Upper lobe of left lung (tissue), 6 donors: ENCODE results near the gene PSMC1. TPM values are rescaled to one million over a fixed set of nuclear protein-coding genes. Genes with fewer than 3 reads are reported as not detected.

ENCODE experiments used
- ATAC-seq, 2 donors: fragments of 200-7000 bp; cut with Tn5 transposase; one replicate each; pipeline ENCODE4 v1.9.1; 2022; ENCODE audit warnings: mild to moderate bottlenecking in 2 of 2, moderate library complexity in 2 of 2; ENCODE audit not compliant: low FRiP score in 2 of 2
- DNase-seq, 2 donors: peaks; one replicate each; pipeline ENCODE4 v3.0.0-alpha.2; 2019 to 2020
- H3K27ac ChIP-seq, 4 donors: fragments of 200-600 bp; sonication (generic); one replicate each; pipeline ENCODE4 v1.5.1; 2016 to 2019
- H3K27me3 ChIP-seq, 4 donors: fragments of 200-600 bp; sonication (generic); one replicate each; pipeline ENCODE4 v1.5.1; 2017 to 2019
- H3K36me3 ChIP-seq, 4 donors: fragments of 200-600 bp; sonication (generic); one replicate each; pipeline ENCODE4 v1.5.1; 2016 to 2019
- H3K4me1 ChIP-seq, 4 donors: fragments of 200-600 bp; sonication (generic); one replicate each; pipeline ENCODE4 v1.5.1; 2018 to 2019
- H3K4me3 ChIP-seq, 4 donors: fragments of 200-600 bp; sonication (generic); one replicate each; pipeline ENCODE4 v1.5.1; 2017 to 2019; ENCODE audit warnings: mild to moderate bottlenecking in 2 of 4, moderate library complexity in 1 of 4
- H3K9me3 ChIP-seq, 4 donors: fragments of 200-600 bp; sonication (generic); one replicate each; pipeline ENCODE4 v1.5.1; 2018 to 2019
- CTCF ChIP-seq, 6 experiments: fragments of 450-650 bp in 4 of 6; fragments of 200-600 bp in 2 of 6; sonication (generic) in 2 of 6; IDR thresholded peaks; one replicate each; pipeline ENCODE4 v1.5.1; 2016 to 2019; ENCODE audit warnings: antibody characterized with exemption in 6 of 6
- EP300 ChIP-seq, 4 donors: sonication (generic); formaldehyde crosslinking; IDR thresholded peaks; one replicate each; pipeline ENCODE4 v1.5.1; 2017; ENCODE audit warnings: antibody characterized with exemption in 4 of 4, control low read depth in 2 of 4
- POLR2A ChIP-seq, 4 donors: fragments of 450-650 bp; IDR thresholded peaks; one replicate each; pipeline ENCODE4 v1.5.1; 2016 to 2017; ENCODE audit warnings: antibody characterized with exemption in 4 of 4, mild to moderate bottlenecking in 2 of 4
- POLR2AphosphoS5 ChIP-seq, 2 donors: sonication (generic); formaldehyde crosslinking; IDR thresholded peaks; one replicate each; pipeline ENCODE4 v1.5.1; 2017; ENCODE audit warnings: antibody characterized with exemption in 2 of 2
- whole genome bisulfite sequencing, 2 donors: methylation state at CpG; one replicate each; pipeline ENCODE4 v1.1.5; 2017 to 2018; 5-methylcytosine and 5-hydroxymethylcytosine counted together
- total RNA-seq, 6 donors: library from RNA; depleted of rRNA in 4 of 6; stranded (reverse); fragments of >200 nt in 4 of 6; gene quantifications; one replicate each; pipeline versions ENCODE4 v1.1.0 to v1.2.1, GENCODE V29; 2016 to 2021
- donor health status: DM: no; HTN: no; CAD: no; lungs with moderate emphysema.
- donor health status: DM: no; HTN: yes; CAD: no; lungs with severe emphysema.

Gene PSMC1
- total RNA-seq, 6 donors from 2014 or later: 29.3 to 101 (median 72.7) TPM

- ATAC-seq: no peak
- DNase-seq: no peak
- Histone ChIP-seq H3K4me3 (no peak overlapping the region), H3K9me3 (no peaks in the 10 kb centered on the region), H3K27me3 (no peaks in the 10 kb centered on the region), H3K36me3 (peaks cover 45 to 98% (median 85%) of the 10 kb centered on the region in 4 donors), H3K27ac (no peak overlapping the region), H3K4me1 (no peaks in the 10 kb centered on the region)
- WGBS, 2 donors: 80 to 90% methylated on average over 4 of the region's 4 CpGs
- TF ChIP-seq POLR2AphosphoS5 (IDR thresholded peaks at IDR 0.05) (no peak), CTCF (IDR thresholded peaks at IDR 0.05) (no peak), POLR2A (IDR thresholded peaks at IDR 0.05) (no peak), EP300 (IDR thresholded peaks at IDR 0.05) (no peak)
Observed at GRCh38 chr14:90268420-90268819, 12.1 kb downstream of the PSMC1 start.

- ATAC-seq: no peak
- WGBS, 2 donors: 62 to 74% methylated on average over 9 to 10 of the region's 10 CpGs
- peaks cover 16 to 87% (median 69%) of the 10 kb centered on the region in 4 donors for H3K36me3 ChIP-seq
- H3K9me3 ChIP-seq: no peaks in the 10 kb centered on the region
- DNase-seq: peak in 1 of 2 donors; percentile 62
- H3K4me1 ChIP-seq: peaks cover 0 to 7% (median 6%) of the 10 kb centered on the region in 4 donors
- H3K27ac ChIP-seq: peak overlapping the region in 2 of 4 donors; percentile 30 to 48
- no peaks in the 10 kb centered on the region for H3K27me3 ChIP-seq
- no peak overlapping the region for H3K4me3 ChIP-seq
- TF ChIP-seq EP300 (IDR thresholded peaks at IDR 0.05) (no peak), POLR2AphosphoS5 (IDR thresholded peaks at IDR 0.05) (no peak), POLR2A (IDR thresholded peaks at IDR 0.05) (no peak), CTCF (IDR thresholded peaks at IDR 0.05) (no peak)
Observed at GRCh38 chr14:90272523-90272922, 16.2 kb downstream of the PSMC1 start.

GRCh38 chr14:90273532-90273931, 17.2 kb downstream of the PSMC1 start:
- Histone ChIP-seq H3K27me3 (no peaks in the 10 kb centered on the region), H3K4me1 (peaks cover 0 to 7% (median 6%) of the 10 kb centered on the region in 4 donors), H3K4me3 (no peak overlapping the region), H3K9me3 (no peaks in the 10 kb centered on the region), H3K36me3 (peaks cover 24 to 87% (median 71%) of the 10 kb centered on the region in 4 donors), H3K27ac (no peak overlapping the region)
- TF ChIP-seq CTCF (IDR thresholded peaks at IDR 0.05) (no peak), POLR2AphosphoS5 (IDR thresholded peaks at IDR 0.05) (no peak)
- 74 to 76% methylated on average over 8 of the region's 8 CpGs for WGBS, 2 donors
- ATAC-seq: no peak
- no peak for DNase-seq

GRCh38 chr14:90274019-90274418, 17.7 kb downstream of the PSMC1 start:
- DNase-seq (peak in 1 of 2 donors; percentile 38), ATAC-seq (peak in 1 of 2 donors; percentile 28)
- H3K4me3 ChIP-seq: no peak overlapping the region
- H3K36me3 ChIP-seq: peaks cover 28 to 87% (median 71%) of the 10 kb centered on the region in 4 donors
- peaks cover 0 to 7% (median 6%) of the 10 kb centered on the region in 4 donors for H3K4me1 ChIP-seq
- H3K27ac ChIP-seq: no peak overlapping the region
- 70 to 81% methylated on average over 6 to 9 of the region's 9 CpGs for WGBS, 2 donors
- no peaks in the 10 kb centered on the region for H3K27me3 ChIP-seq
- TF ChIP-seq CTCF (IDR thresholded peaks at IDR 0.05) (no peak), EP300 (IDR thresholded peaks at IDR 0.05) (no peak), POLR2A (IDR thresholded peaks at IDR 0.05) (no peak), POLR2AphosphoS5 (IDR thresholded peaks at IDR 0.05) (no peak)
- H3K9me3 ChIP-seq: no peaks in the 10 kb centered on the region

GRCh38 chr14:90274808-90275457, 18.6 kb downstream of the PSMC1 start:
- peak in 1 of 2 donors; percentile 20 for DNase-seq
- Histone ChIP-seq H3K9me3 (no peaks in the 10 kb centered on the region), H3K4me3 (no peak overlapping the region), H3K27ac (peak overlapping the region in 2 of 4 donors; percentile 18 to 35), H3K36me3 (peaks cover 22 to 87% (median 67%) of the 10 kb centered on the region in 4 donors), H3K27me3 (no peaks in the 10 kb centered on the region), H3K4me1 (peaks cover 0 to 7% (median 6%) of the 10 kb centered on the region in 4 donors)
- ATAC-seq: peak in 1 of 2 donors; percentile 63
- TF ChIP-seq POLR2A (IDR thresholded peaks at IDR 0.05): no peak
- TF ChIP-seq EP300 (IDR thresholded peaks at IDR 0.05): no peak
- TF ChIP-seq CTCF (IDR thresholded peaks at IDR 0.05): no peak
- no peak for TF ChIP-seq POLR2AphosphoS5 (IDR thresholded peaks at IDR 0.05)
- WGBS, 2 donors: 58 to 71% methylated on average over 8 of the region's 8 CpGs
